ENCODE measurements around the gene CDC23. TPM values are rescaled to one million over a fixed set of nuclear protein-coding genes. Genes with fewer than 3 reads are reported as not detected.
"Not testable (repeated sequence)": the region's sequence is repeated elsewhere in the genome, so short reads cannot be mapped to it uniquely, and the experiment has no call there.

The CDC23 gene
- total RNA-seq = 22.7 and 28.4 TPM in 2 replicates

GRCh38 chr5:138213161-138214029, at the start of gene CDC23:
CDC23 (minus strand) TSS chr5:138213323; CDS start chr5:138213312, 11 bp downstream.
- DNase-seq (ENCODE audit: low read depth in 2 of 2) = peak; percentile 97 to 98

GRCh38 chr5:138258704-138259292, 45.7 kb upstream of the CDC23 start:
- DNase-seq (ENCODE audit: low read depth in 2 of 2) = peak; percentile 12 to 33

- no peak for DNase-seq (ENCODE audit: low read depth in 2 of 2)
These were observed 44.5 kb upstream of the CDC23 start for GRCh38 chr5:138257583-138257982.

GRCh38 chr5:138252944-138253343, 39.8 kb upstream of the CDC23 start:
- DNase-seq (ENCODE audit: low read depth in 2 of 2) = no peak

GRCh38 chr5:138247800-138248199, 34.7 kb upstream of the CDC23 start:
- DNase-seq (ENCODE audit: low read depth in 2 of 2) = not testable (repeated sequence)

GRCh38 chr5:138246822-138247221, 33.7 kb upstream of the CDC23 start:
- no peak for DNase-seq (ENCODE audit: low read depth in 2 of 2)

GRCh38 chr5:138246334-138246733, 33.2 kb upstream of the CDC23 start:
- DNase-seq (ENCODE audit: low read depth in 2 of 2) = no peak

GRCh38 chr5:138245717-138246116, 32.6 kb upstream of the CDC23 start:
- DNase-seq (ENCODE audit: low read depth in 2 of 2) = no peak

GRCh38 chr5:138243794-138244193, 30.7 kb upstream of the CDC23 start:
- no peak for DNase-seq (ENCODE audit: low read depth in 2 of 2)

- DNase-seq (ENCODE audit: low read depth in 2 of 2) = peak; percentile 27 to 52
These were observed 28.8 kb upstream of the CDC23 start for GRCh38 chr5:138241688-138242571.

- no peak for DNase-seq (ENCODE audit: low read depth in 2 of 2)
These were observed 27.7 kb upstream of the CDC23 start for GRCh38 chr5:138240650-138241385.

- DNase-seq (ENCODE audit: low read depth in 2 of 2) = no peak
These were observed 24.9 kb upstream of the CDC23 start for GRCh38 chr5:138238034-138238433.

GRCh38 chr5:138234651-138235050, 21.5 kb upstream of the CDC23 start:
- DNase-seq (ENCODE audit: low read depth in 2 of 2) = no peak

- DNase-seq (ENCODE audit: low read depth in 2 of 2) = no peak
These were observed 20.2 kb upstream of the CDC23 start for GRCh38 chr5:138233280-138233679.

GRCh38 chr5:138230981-138231589, 18.0 kb upstream of the CDC23 start:
- peak in 1 of 2 donors; percentile 33 for DNase-seq (ENCODE audit: low read depth in 2 of 2)

GRCh38 chr5:138230261-138230660, 17.1 kb upstream of the CDC23 start:
- peak in 1 of 2 donors; percentile 47 for DNase-seq (ENCODE audit: low read depth in 2 of 2)

GRCh38 chr5:138229387-138229786, 16.3 kb upstream of the CDC23 start:
- DNase-seq (ENCODE audit: low read depth in 2 of 2) = no peak

GRCh38 chr5:138226910-138227309, 13.8 kb upstream of the CDC23 start:
- no peak for DNase-seq (ENCODE audit: low read depth in 2 of 2)

- DNase-seq (ENCODE audit: low read depth in 2 of 2) = no peak
These were observed 11.6 kb upstream of the CDC23 start for GRCh38 chr5:138224712-138225111.

GRCh38 chr5:138223532-138223931, 10.4 kb upstream of the CDC23 start:
- no peak for DNase-seq (ENCODE audit: low read depth in 2 of 2)

- DNase-seq (ENCODE audit: low read depth in 2 of 2) = no peak
These were observed 3.7 kb upstream of the CDC23 start for GRCh38 chr5:138216799-138217198.

All from lung microvascular endothelial cell (primary cell).